IPS-18a (cell line): ENCODE data around the gene ALPL.

Source experiments
- H3K27ac ChIP-seq: one replicate; pipeline ENCODE4 v1.5.1; 2013; ENCODE audit warnings: low read length
- H3K27me3 ChIP-seq: one replicate; pipeline ENCODE4 v1.6.1; 2013; ENCODE audit warnings: mild to moderate bottlenecking, low read length; ENCODE audit not compliant: control insufficient read depth, insufficient read depth
- H3K36me3 ChIP-seq: one replicate; pipeline ENCODE4 v1.6.1; 2013; ENCODE audit warnings: low read depth, low read length; ENCODE audit not compliant: control insufficient read depth
- H3K4me1 ChIP-seq: one replicate; pipeline ENCODE4 v1.6.1; 2013; ENCODE audit warnings: low read depth, low read length; ENCODE audit not compliant: control insufficient read depth
- H3K4me3 ChIP-seq: one replicate; pipeline ENCODE4 v1.5.1; 2013; ENCODE audit warnings: low read length
- H3K9ac ChIP-seq: one replicate; pipeline ENCODE4 v1.6.1; 2013; ENCODE audit warnings: mild to moderate bottlenecking, low read length, moderate library complexity
- H3K9me3 ChIP-seq: one replicate; pipeline ENCODE4 v1.6.1; 2013; ENCODE audit warnings: low read depth, low read length; ENCODE audit not compliant: control insufficient read depth

ALPL gene

GRCh38 chr1:21620496-21620895 is 111.3 kb downstream of the ALPL start:
- peaks cover 44% of the 10 kb centered on the region for H3K27me3 ChIP-seq
- no peak overlapping the region for H3K4me3 ChIP-seq
- H3K9me3 ChIP-seq: no peaks in the 10 kb centered on the region
- no peaks in the 10 kb centered on the region for H3K36me3 ChIP-seq
- no peak overlapping the region for H3K9ac ChIP-seq
- H3K4me1 ChIP-seq: peaks cover 12% of the 10 kb centered on the region
- no peak overlapping the region for H3K27ac ChIP-seq

- Histone ChIP-seq H3K36me3 (no peaks in the 10 kb centered on the region), H3K9ac (no peak overlapping the region), H3K4me1 (peaks cover 12% of the 10 kb centered on the region), H3K27ac (no peak overlapping the region), H3K4me3 (no peak overlapping the region), H3K9me3 (no peaks in the 10 kb centered on the region), H3K27me3 (peaks cover 44% of the 10 kb centered on the region)
Observed at GRCh38 chr1:21621051-21621450, 111.8 kb downstream of the ALPL start.

GRCh38 chr1:21621761-21622436 is 112.7 kb downstream of the ALPL start:
- H3K27ac ChIP-seq: no peak overlapping the region

GRCh38 chr1:21622466-21623315 is 113.5 kb downstream of the ALPL start:
- no peak overlapping the region for H3K9ac ChIP-seq
- no peaks in the 10 kb centered on the region for H3K9me3 ChIP-seq
- H3K4me3 ChIP-seq: peak overlapping the region; percentile 65
- H3K27me3 ChIP-seq: peaks cover 44% of the 10 kb centered on the region
- no peak overlapping the region for H3K27ac ChIP-seq
- peaks cover 12% of the 10 kb centered on the region for H3K4me1 ChIP-seq
- no peaks in the 10 kb centered on the region for H3K36me3 ChIP-seq

More at GRCh38 chr1:21621761-21622436, 112.7 kb downstream of the ALPL start:
- peaks cover 12% of the 10 kb centered on the region for H3K4me1 ChIP-seq
- no peaks in the 10 kb centered on the region for H3K36me3 ChIP-seq
- no peak overlapping the region for H3K9ac ChIP-seq
- peaks cover 44% of the 10 kb centered on the region for H3K27me3 ChIP-seq
- H3K9me3 ChIP-seq: no peaks in the 10 kb centered on the region
- H3K4me3 ChIP-seq: peak overlapping the region; percentile 38

- H3K27me3 ChIP-seq: peaks cover 44% of the 10 kb centered on the region
- no peak overlapping the region for H3K9ac ChIP-seq
- no peaks in the 10 kb centered on the region for H3K9me3 ChIP-seq
- H3K27ac ChIP-seq: no peak overlapping the region
- H3K4me1 ChIP-seq: peaks cover 11% of the 10 kb centered on the region
- no peaks in the 10 kb centered on the region for H3K36me3 ChIP-seq
- H3K4me3 ChIP-seq: no peak overlapping the region
Observed at GRCh38 chr1:21623410-21623961, 114.3 kb downstream of the ALPL start.

- peaks cover 10% of the 10 kb centered on the region for H3K4me1 ChIP-seq
- H3K27me3 ChIP-seq: peaks cover 33% of the 10 kb centered on the region
- no peaks in the 10 kb centered on the region for H3K9me3 ChIP-seq
- no peak overlapping the region for H3K9ac ChIP-seq
- no peak overlapping the region for H3K4me3 ChIP-seq
- H3K36me3 ChIP-seq: no peaks in the 10 kb centered on the region
- H3K27ac ChIP-seq: no peak overlapping the region
Observed at GRCh38 chr1:21624571-21625389, 115.6 kb downstream of the ALPL start.

GRCh38 chr1:21625390-21626190 is 116.4 kb downstream of the ALPL start:
- H3K36me3 ChIP-seq: no peaks in the 10 kb centered on the region
- H3K27ac ChIP-seq: no peak overlapping the region
- H3K4me3 ChIP-seq: no peak overlapping the region
- peaks cover 10% of the 10 kb centered on the region for H3K4me1 ChIP-seq
- H3K9ac ChIP-seq: no peak overlapping the region
- H3K27me3 ChIP-seq: peaks cover 26% of the 10 kb centered on the region
- H3K9me3 ChIP-seq: no peaks in the 10 kb centered on the region

- no peak overlapping the region for H3K9ac ChIP-seq
- H3K27me3 ChIP-seq: peaks cover 13% of the 10 kb centered on the region
- no peak overlapping the region for H3K4me3 ChIP-seq
- no peaks in the 10 kb centered on the region for H3K9me3 ChIP-seq
- peaks cover 10% of the 10 kb centered on the region for H3K4me1 ChIP-seq
- H3K27ac ChIP-seq: no peak overlapping the region
- no peaks in the 10 kb centered on the region for H3K36me3 ChIP-seq
Observed at GRCh38 chr1:21626921-21627339, 117.7 kb downstream of the ALPL start.
